ENCODE measurements around the gene KDM4B. TPM values are rescaled to one million over a fixed set of nuclear protein-coding genes. Genes with fewer than 3 reads are reported as not detected.
A peak's percentile ranks its signal among the peaks of the same experiment; 100 is the strongest.

The KDM4B gene
- total and polyA plus RNA-seq, 3 donors from 2014 or later: 33.3 to 72.7 (median 67.7) TPM

GRCh38 chr19:5090465-5091017 is 121.6 kb downstream of the KDM4B start:
- Histone ChIP-seq H3K4me3 (no peak overlapping the region), H3K4me1 (peaks cover 31% of the 10 kb centered on the region), H3K27ac (peak overlapping the region; percentile 64 to 80), H3K36me3 (ENCODE audit: low read depth, missing control alignments) (no peaks in the 10 kb centered on the region), H3K27me3 (no peaks in the 10 kb centered on the region), H3K9me3 (no peaks in the 10 kb centered on the region)
- intact Hi-C loops (cut with DNase I; ENCODE audit: low total_unique reads): no loop called here
- TF ChIP-seq POLR2A (IDR thresholded peaks at IDR 0.05) (no peak), CTCF (IDR thresholded peaks at IDR 0.05) (no peak)
- no peak for DNase-seq
- 57 to 100% methylated on average over 1 to 8 of the region's 18 CpGs for WGBS, 2 donors

- Histone ChIP-seq H3K9me3 (no peaks in the 10 kb centered on the region), H3K27me3 (no peaks in the 10 kb centered on the region), H3K27ac (peak overlapping the region; percentile 64 to 80), H3K36me3 (ENCODE audit: low read depth, missing control alignments) (no peaks in the 10 kb centered on the region), H3K4me3 (no peak overlapping the region), H3K4me1 (peaks cover 31% of the 10 kb centered on the region)
- no peak for TF ChIP-seq CTCF (IDR thresholded peaks at IDR 0.05)
- TF ChIP-seq POLR2A (IDR thresholded peaks at IDR 0.05): no peak
- 13% methylated on average over 21 of the region's 22 CpGs; no CpG with 5 or more reads in 1 of the 2 donors for WGBS, 2 donors
- DNase-seq: peak; percentile 74
- intact Hi-C loops (cut with DNase I; ENCODE audit: low total_unique reads): no loop called here
Measured at GRCh38 chr19:5091018-5091683, 122.2 kb downstream of the KDM4B start.

GRCh38 chr19:5091684-5092480 is 123.0 kb downstream of the KDM4B start:
- peak overlapping the region; percentile 66 to 80 for H3K27ac ChIP-seq
- no peaks in the 10 kb centered on the region for H3K9me3 ChIP-seq
- H3K4me1 ChIP-seq: peaks cover 31% of the 10 kb centered on the region
- DNase-seq: no peak
- H3K4me3 ChIP-seq: no peak overlapping the region
- WGBS, 2 donors: 65 to 79% methylated on average over 24 to 28 of the region's 28 CpGs
- no peak for TF ChIP-seq CTCF (IDR thresholded peaks at IDR 0.05)
- TF ChIP-seq POLR2A (IDR thresholded peaks at IDR 0.05): no peak
- no peaks in the 10 kb centered on the region for H3K27me3 ChIP-seq
- H3K36me3 ChIP-seq (ENCODE audit: low read depth, missing control alignments): no peaks in the 10 kb centered on the region
- intact Hi-C loops (cut with DNase I; ENCODE audit: low total_unique reads): no loop called here

GRCh38 chr19:5092481-5092843 is 123.5 kb downstream of the KDM4B start:
- Histone ChIP-seq H3K9me3 (no peaks in the 10 kb centered on the region), H3K36me3 (ENCODE audit: low read depth, missing control alignments) (no peaks in the 10 kb centered on the region), H3K4me3 (no peak overlapping the region), H3K27me3 (no peaks in the 10 kb centered on the region), H3K4me1 (peaks cover 31% of the 10 kb centered on the region), H3K27ac (peak overlapping the region; percentile 66 to 80)
- DNase-seq: no peak
- no peak for TF ChIP-seq CTCF (IDR thresholded peaks at IDR 0.05)
- no peak for TF ChIP-seq POLR2A (IDR thresholded peaks at IDR 0.05)
- intact Hi-C loops (cut with DNase I; ENCODE audit: low total_unique reads): no loop called here
- WGBS, 2 donors: 90 to 98% methylated on average over 8 to 14 of the region's 14 CpGs
